B cell (primary cell): ENCODE results near the gene HTRA3. TPM values are rescaled to one million over a fixed set of nuclear protein-coding genes. Genes with fewer than 3 reads are reported as not detected.

Experiments
- ATAC-seq: fragments of 200-7000 bp; cut with Tn5 transposase; one replicate; pipeline ENCODE4 v1.10.0; 2021; ENCODE audit warnings: low read depth, mild to moderate bottlenecking, moderate number of reproducible peaks, moderate library complexity
- CTCF ChIA-PET: fragments of 350-600 bp; sonication (Branson Sonifier 250); formaldehyde crosslinking; loops from one replicate; lab custom pipeline; 2021; ENCODE audit warnings: antibody characterized with exemption, inconsistent platforms; lab: Charles Lee
- POLR2A ChIA-PET: fragments of 350-600 bp; sonication (Branson Sonifier 250); formaldehyde crosslinking; loops from one replicate; lab custom pipeline; 2021; ENCODE audit warnings: antibody characterized with exemption; lab: Charles Lee
- DNase-seq: peaks from one replicate; pipeline ENCODE4 v3.0.0; 2013
- H2AFZ ChIP-seq: 2 replicates; pipeline ENCODE4 v1.6.1; 2012; ENCODE audit warnings: mild to moderate bottlenecking, low read depth, low read length; ENCODE audit not compliant: insufficient read depth, poor library complexity, severe bottlenecking
- H3K27ac ChIP-seq, 2 donors: 1 replicate in 1 of 2; 2 replicates in 1 of 2; pipeline ENCODE4 v1.5.1; 2012 to 2013; ENCODE audit warnings: low read length in 2 of 2, mild to moderate bottlenecking in 2 of 2, moderate library complexity in 1 of 2
- H3K27me3 ChIP-seq, 4 experiments: fragments of 200-600 bp in 1 of 4; sonication (generic) in 1 of 4; replicated peaks in 1 of 4; 1 replicate in 2 of 4; 2 replicates in 2 of 4; pipeline versions ENCODE4 v1.6.1 to v1.7.0; 2013 to 2016; ENCODE audit warnings: low read length in 3 of 4, mild to moderate bottlenecking in 2 of 4, mixed read lengths in 1 of 4, moderate library complexity in 1 of 4; ENCODE audit not compliant: insufficient read depth in 4 of 4, control insufficient read depth in 3 of 4; ENCODE audit errors: control extremely low read depth in 1 of 4
- H3K36me3 ChIP-seq, 2 experiments: replicated peaks in 1 of 2; 1 replicate in 1 of 2; 2 replicates in 1 of 2; pipeline versions ENCODE4 v1.6.1 to v1.7.1; 2013; ENCODE audit warnings: low read length in 1 of 2; ENCODE audit not compliant: insufficient read depth in 2 of 2, control insufficient read depth in 1 of 2; ENCODE audit errors: control extremely low read depth in 1 of 2, extremely low read depth in 1 of 2
- H3K4me1 ChIP-seq, 2 donors: fragments of 200-600 bp in 1 of 2; sonication (generic) in 1 of 2; 1 replicate in 1 of 2; 2 replicates in 1 of 2; pipeline versions ENCODE4 v1.5.1 to v1.6.1; 2013 to 2017; ENCODE audit warnings: low read length in 2 of 2; ENCODE audit not compliant: control insufficient read depth in 2 of 2, insufficient read depth in 2 of 2
- H3K4me2 ChIP-seq: replicated peaks from 2 replicates; pipeline ENCODE3; 2012; ENCODE audit warnings: mild to moderate bottlenecking, low read depth, low read length; ENCODE audit not compliant: poor library complexity, severe bottlenecking
- H3K4me3 ChIP-seq, 5 experiments: fragments of 200-600 bp in 1 of 5; sonication (generic) in 1 of 5; 1 replicate in 3 of 5; 2 replicates in 2 of 5; pipeline versions ENCODE4 v1.5.1 to v1.7.0; 2011 to 2016; ENCODE audit warnings: low read length in 4 of 5, mild to moderate bottlenecking in 4 of 5, low read depth in 2 of 5, control low read depth in 1 of 5, moderate library complexity in 1 of 5; ENCODE audit not compliant: insufficient read depth in 1 of 5; ENCODE audit errors: control extremely low read depth in 1 of 5, extremely low read depth in 1 of 5
- H3K79me2 ChIP-seq: fragments of 200-600 bp; sonication (generic); one replicate; pipeline ENCODE4 v1.6.0; 2016; ENCODE audit warnings: low read length; ENCODE audit not compliant: control insufficient read depth, insufficient read depth
- H3K9ac ChIP-seq: fragments of 200-600 bp; sonication (generic); 2 replicates; pipeline ENCODE4 v1.6.1; 2017; ENCODE audit warnings: mild to moderate bottlenecking, low read length, moderate library complexity
- H3K9me3 ChIP-seq, 3 donors: one replicate each; pipeline versions ENCODE4 v1.6.1 to v1.7.1; 2013; ENCODE audit warnings: low read length in 2 of 3; ENCODE audit not compliant: control insufficient read depth in 2 of 3, insufficient read depth in 1 of 3; ENCODE audit errors: control extremely low read depth in 1 of 3
- H4K20me1 ChIP-seq: 2 replicates; pipeline ENCODE4 v1.6.0; 2012; ENCODE audit warnings: mild to moderate bottlenecking, low read length; ENCODE audit not compliant: insufficient read depth, control insufficient read depth, poor library complexity, severe bottlenecking
- H3K27ac Mint-ChIP-seq: one replicate; pipeline ENCODE4 v1.8.0; 2021; ENCODE audit warnings: mixed read lengths
- H3K27me3 Mint-ChIP-seq: one replicate; pipeline ENCODE4 v1.8.0; 2021; ENCODE audit warnings: mixed read lengths
- H3K4me1 Mint-ChIP-seq: one replicate; pipeline ENCODE4 v1.8.0; 2021; ENCODE audit warnings: mixed read lengths
- H3K4me3 Mint-ChIP-seq: one replicate; pipeline ENCODE4 v1.8.0; 2021; ENCODE audit warnings: mixed read lengths
- H3K9me3 Mint-ChIP-seq: one replicate; pipeline ENCODE4 v1.8.0; 2022; ENCODE audit warnings: mixed read lengths; ENCODE audit not compliant: insufficient read depth
- CTCF ChIP-seq: fragments of 200-600 bp; IDR thresholded peaks from one replicate; pipeline ENCODE4 v1.8.0; 2022; ENCODE audit warnings: antibody characterized with exemption, mild to moderate bottlenecking
- EZH2 ChIP-seq: IDR thresholded peaks from 2 replicates; pipeline ENCODE4 v1.6.1; 2012; ENCODE audit warnings: borderline replicate concordance, low read depth, mild to moderate bottlenecking, moderate library complexity, low read length; ENCODE audit not compliant: insufficient read depth, poor library complexity, severe bottlenecking
- whole genome bisulfite sequencing: methylation state at CpG from one replicate; pipeline ENCODE4 v1.1.5; 2013; ENCODE audit warnings: missing lambda C conversion rate; ENCODE audit not compliant: insufficient coverage; 5-methylcytosine and 5-hydroxymethylcytosine counted together
- intact Hi-C: fragments of 100-400 bp; cut with micrococcal nuclease; formaldehyde crosslinking; loops from one replicate; pipeline ENCODE4 v1.10.0; 2022
- polyA plus RNA-seq: library from polyadenylated mRNA; depleted of rRNA; stranded (reverse); fragments of >200 nt; gene quantifications from 2 replicates; pipeline ENCODE4 v1.2.3, GENCODE V29; 2012
- total RNA-seq, 2 donors: library from RNA; stranded (reverse); fragments of 120-200 nt in 1 of 2; gene quantifications; 1 replicate in 1 of 2; 2 replicates in 1 of 2; pipeline versions ENCODE4 v1.2.3 to v1.2.4, GENCODE V29; 2013 to 2022

HTRA3 gene
- total and polyA plus RNA-seq, 2 donors (not counting 1 experiment from before 2014, with no cell fraction given) = not detected

- ATAC-seq = no peak
- Histone ChIP-seq H3K27ac (no peak overlapping the region), H3K79me2 (no peaks in the 10 kb centered on the region), H2AFZ (no peak overlapping the region), H3K36me3 (no peaks in the 10 kb centered on the region), H3K27me3 (peaks cover 0 to under 1% (median 0%) of the 10 kb centered on the region in 4 experiments), H4K20me1 (no peaks in the 10 kb centered on the region), H3K4me3 (no peak overlapping the region), H3K4me1 (no peaks in the 10 kb centered on the region), H3K4me2 (no peak overlapping the region), H3K9me3 (peaks cover 0 to 9% (median 0%) of the 10 kb centered on the region in 3 donors), H3K9ac (no peak overlapping the region)
- TF ChIP-seq CTCF (no peak), EZH2 (no peak)
- intact Hi-C loops = no loop called here
- WGBS = 88% methylated on average over 12 of the region's 19 CpGs
- Mint-ChIP-seq H3K9me3 (peaks cover 2% of the 10 kb centered on the region), H3K27ac (no peak overlapping the region), H3K4me1 (no peaks in the 10 kb centered on the region), H3K4me3 (no peak overlapping the region), H3K27me3 (peaks cover 9% of the 10 kb centered on the region)
- ChIA-PET CTCF (no interaction called here), POLR2A (no interaction called here)
- no peak for DNase-seq
These were observed 81.4 kb downstream of the HTRA3 start for GRCh38 chr4:8350841-8351461.

- Histone ChIP-seq H3K4me2 (no peak overlapping the region), H3K9me3 (peaks cover 0 to 9% (median 0%) of the 10 kb centered on the region in 3 donors), H3K9ac (no peak overlapping the region), H3K27me3 (peaks cover 0 to 3% (median 0%) of the 10 kb centered on the region in 4 experiments), H3K36me3 (no peaks in the 10 kb centered on the region), H3K27ac (no peak overlapping the region), H3K79me2 (no peaks in the 10 kb centered on the region), H4K20me1 (no peaks in the 10 kb centered on the region), H3K4me3 (no peak overlapping the region), H3K4me1 (no peaks in the 10 kb centered on the region), H2AFZ (no peak overlapping the region)
- peaks cover 2% of the 10 kb centered on the region for H3K9me3 Mint-ChIP-seq
- H3K27ac Mint-ChIP-seq = no peak overlapping the region
- ATAC-seq = no peak
- POLR2A ChIA-PET = no interaction called here
- H3K4me3 Mint-ChIP-seq = no peak overlapping the region
- TF ChIP-seq EZH2 = no peak
- H3K27me3 Mint-ChIP-seq = peaks cover 9% of the 10 kb centered on the region
- DNase-seq = no peak
- 95% methylated on average over 4 of the region's 8 CpGs for WGBS
- intact Hi-C loops = no loop called here
- H3K4me1 Mint-ChIP-seq = no peaks in the 10 kb centered on the region
- CTCF ChIA-PET = no interaction called here
These were observed 82.4 kb downstream of the HTRA3 start for GRCh38 chr4:8351931-8352367.
